ENCODE results near the gene APOC4. TPM values are rescaled to one million over a fixed set of nuclear protein-coding genes. Genes with fewer than 3 reads are reported as not detected.

APOC4 gene
- total RNA-seq, 1 experiment from 2014 or later = not detected

GRCh38 chr19:44893332-44894051 lies 48.5 kb upstream of the APOC4 start:
- ChIA-PET POLR2A (interaction anchor here (1.0 kb wide), 1 partner anchor 86 kb away, joined by 3 read pairs; no protein-coding TSS in a partner anchor), CTCF (interaction anchor here (1.1 kb wide), 1 partner anchor 170 kb away, joined by 3 read pairs; no protein-coding TSS in a partner anchor)
- no peak overlapping the region for H3K27ac Mint-ChIP-seq
- no peak for ATAC-seq
- H3K9me3 Mint-ChIP-seq = no peaks in the 10 kb centered on the region
- H3K4me3 Mint-ChIP-seq = peak overlapping the region; percentile 93
- TF ChIP-seq PREB (CRISPR knock-in tag; IDR thresholded peaks at IDR 0.05; ENCODE audit: borderline replicate concordance) = no peak
- TF ChIP-seq USF2 (CRISPR knock-in tag; IDR thresholded peaks at IDR 0.05) = no peak
- H3K27me3 Mint-ChIP-seq (ENCODE audit: low read depth) = no peaks in the 10 kb centered on the region; the same call in 1 of the 2 replicates
- H3K36me3 Mint-ChIP-seq = peaks cover 58% of the 10 kb centered on the region
- H3K4me1 Mint-ChIP-seq = peaks cover 21% of the 10 kb centered on the region
- no peak for DNase-seq (ENCODE audit: low spot score)

DNA sequence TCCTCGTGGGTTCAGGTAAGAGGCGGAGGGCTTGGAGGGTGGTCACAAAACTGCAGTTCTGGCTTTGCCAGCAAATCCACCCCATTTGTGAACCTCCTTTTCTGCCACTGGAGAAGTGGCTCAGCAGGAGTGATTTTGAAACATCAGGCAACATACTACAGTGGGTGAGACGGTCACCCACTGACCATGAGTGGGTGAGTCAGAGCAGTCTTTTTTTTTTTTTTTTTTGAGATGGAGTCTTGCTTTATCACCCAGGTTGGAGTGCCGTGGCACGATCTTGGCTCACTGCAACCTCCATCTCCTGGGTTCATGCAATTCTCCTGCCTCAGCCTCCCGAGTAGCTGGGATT lies 48.0 kb upstream of the APOC4 start:
- H3K4me1 Mint-ChIP-seq = peaks cover 20% of the 10 kb centered on the region
- ATAC-seq = no peak
- no peaks in the 10 kb centered on the region for H3K9me3 Mint-ChIP-seq
- DNase-seq (ENCODE audit: low spot score) = no peak
- ChIA-PET POLR2A (no interaction called here), CTCF (interaction anchor here (0.7 to 2.1 kb wide), 2 partner anchors 9 to 170 kb away, joined by 6 to 7 read pairs; no protein-coding TSS in a partner anchor)
- H3K4me3 Mint-ChIP-seq = no peak overlapping the region
- H3K27ac Mint-ChIP-seq = no peak overlapping the region
- no peaks in the 10 kb centered on the region; the same call in 1 of the 2 replicates for H3K27me3 Mint-ChIP-seq (ENCODE audit: low read depth)
- TF ChIP-seq PREB (CRISPR knock-in tag; IDR thresholded peaks at IDR 0.05; ENCODE audit: borderline replicate concordance) = no peak
- TF ChIP-seq NFYB (CRISPR knock-in tag; conservative IDR thresholded peaks at IDR 0.05; ENCODE audit: low read depth) = no peak
- H3K36me3 Mint-ChIP-seq = peaks cover 58% of the 10 kb centered on the region

- Mint-ChIP-seq H3K9me3 (no peaks in the 10 kb centered on the region), H3K4me3 (no peak overlapping the region), H3K27ac (peak overlapping the region; percentile 58; the same call in 1 of the 2 replicates), H3K36me3 (peaks cover 60% of the 10 kb centered on the region), H3K4me1 (peaks cover 18% of the 10 kb centered on the region), H3K27me3 (ENCODE audit: low read depth) (no peaks in the 10 kb centered on the region)
- CTCF ChIA-PET = interaction anchor here (1.0 to 2.1 kb wide), 2 partner anchors 8 to 46 kb away, joined by 3 to 7 read pairs; no protein-coding TSS in a partner anchor
- no peak for DNase-seq (ENCODE audit: low spot score)
- ATAC-seq = no peak
- POLR2A ChIA-PET = no interaction called here
- TF ChIP-seq, protein P1, sequence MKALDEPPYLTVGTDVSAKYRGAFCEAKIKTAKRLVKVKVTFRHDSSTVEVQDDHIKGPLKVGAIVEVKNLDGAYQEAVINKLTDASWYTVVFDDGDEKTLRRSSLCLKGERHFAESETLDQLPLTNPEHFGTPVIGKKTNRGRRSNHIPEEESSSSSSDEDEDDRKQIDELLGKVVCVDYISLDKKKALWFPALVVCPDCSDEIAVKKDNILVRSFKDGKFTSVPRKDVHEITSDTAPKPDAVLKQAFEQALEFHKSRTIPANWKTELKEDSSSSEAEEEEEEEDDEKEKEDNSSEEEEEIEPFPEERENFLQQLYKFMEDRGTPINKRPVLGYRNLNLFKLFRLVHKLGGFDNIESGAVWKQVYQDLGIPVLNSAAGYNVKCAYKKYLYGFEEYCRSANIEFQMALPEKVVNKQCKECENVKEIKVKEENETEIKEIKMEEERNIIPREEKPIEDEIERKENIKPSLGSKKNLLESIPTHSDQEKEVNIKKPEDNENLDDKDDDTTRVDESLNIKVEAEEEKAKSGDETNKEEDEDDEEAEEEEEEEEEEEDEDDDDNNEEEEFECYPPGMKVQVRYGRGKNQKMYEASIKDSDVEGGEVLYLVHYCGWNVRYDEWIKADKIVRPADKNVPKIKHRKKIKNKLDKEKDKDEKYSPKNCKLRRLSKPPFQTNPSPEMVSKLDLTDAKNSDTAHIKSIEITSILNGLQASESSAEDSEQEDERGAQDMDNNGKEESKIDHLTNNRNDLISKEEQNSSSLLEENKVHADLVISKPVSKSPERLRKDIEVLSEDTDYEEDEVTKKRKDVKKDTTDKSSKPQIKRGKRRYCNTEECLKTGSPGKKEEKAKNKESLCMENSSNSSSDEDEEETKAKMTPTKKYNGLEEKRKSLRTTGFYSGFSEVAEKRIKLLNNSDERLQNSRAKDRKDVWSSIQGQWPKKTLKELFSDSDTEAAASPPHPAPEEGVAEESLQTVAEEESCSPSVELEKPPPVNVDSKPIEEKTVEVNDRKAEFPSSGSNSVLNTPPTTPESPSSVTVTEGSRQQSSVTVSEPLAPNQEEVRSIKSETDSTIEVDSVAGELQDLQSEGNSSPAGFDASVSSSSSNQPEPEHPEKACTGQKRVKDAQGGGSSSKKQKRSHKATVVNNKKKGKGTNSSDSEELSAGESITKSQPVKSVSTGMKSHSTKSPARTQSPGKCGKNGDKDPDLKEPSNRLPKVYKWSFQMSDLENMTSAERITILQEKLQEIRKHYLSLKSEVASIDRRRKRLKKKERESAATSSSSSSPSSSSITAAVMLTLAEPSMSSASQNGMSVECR (CRISPR knock-in tag; IDR thresholded peaks at IDR 0.05; ENCODE audit: borderline replicate concordance) = no peak
- TF ChIP-seq ERG (CRISPR knock-in tag; IDR thresholded peaks at IDR 0.05) (no peak), ZMAT4 (CRISPR knock-in tag; IDR thresholded peaks at IDR 0.05) (no peak), NFE2L1 (CRISPR knock-in tag; IDR thresholded peaks at IDR 0.05) (no peak), NR3C1 (CRISPR knock-in tag; conservative IDR thresholded peaks at IDR 0.05; ENCODE audit: low read depth) (no peak), ZNF263 (CRISPR knock-in tag; IDR thresholded peaks at IDR 0.05; ENCODE audit: low read depth) (no peak), MXD4 (CRISPR knock-in tag; IDR thresholded peaks at IDR 0.05; ENCODE audit: borderline replicate concordance) (no peak), ZNF121 (CRISPR knock-in tag; IDR thresholded peaks at IDR 0.05) (no peak), ZNF232 (CRISPR knock-in tag; IDR thresholded peaks at IDR 0.05) (no peak), ESRRA (CRISPR knock-in tag; IDR thresholded peaks at IDR 0.05; ENCODE audit: borderline replicate concordance) (no peak), PRRX2 (CRISPR knock-in tag; IDR thresholded peaks at IDR 0.05) (no peak)
- TF ChIP-seq, protein P2, sequence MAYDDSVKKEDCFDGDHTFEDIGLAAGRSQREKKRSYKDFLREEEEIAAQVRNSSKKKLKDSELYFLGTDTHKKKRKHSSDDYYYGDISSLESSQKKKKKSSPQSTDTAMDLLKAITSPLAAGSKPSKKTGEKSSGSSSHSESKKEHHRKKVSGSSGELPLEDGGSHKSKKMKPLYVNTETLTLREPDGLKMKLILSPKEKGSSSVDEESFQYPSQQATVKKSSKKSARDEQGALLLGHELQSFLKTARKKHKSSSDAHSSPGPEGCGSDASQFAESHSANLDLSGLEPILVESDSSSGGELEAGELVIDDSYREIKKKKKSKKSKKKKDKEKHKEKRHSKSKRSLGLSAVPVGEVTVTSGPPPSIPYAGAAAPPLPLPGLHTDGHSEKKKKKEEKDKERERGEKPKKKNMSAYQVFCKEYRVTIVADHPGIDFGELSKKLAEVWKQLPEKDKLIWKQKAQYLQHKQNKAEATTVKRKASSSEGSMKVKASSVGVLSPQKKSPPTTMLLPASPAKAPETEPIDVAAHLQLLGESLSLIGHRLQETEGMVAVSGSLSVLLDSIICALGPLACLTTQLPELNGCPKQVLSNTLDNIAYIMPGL (CRISPR knock-in tag; IDR thresholded peaks at IDR 0.05) = no peak
- TF ChIP-seq, protein P3, sequence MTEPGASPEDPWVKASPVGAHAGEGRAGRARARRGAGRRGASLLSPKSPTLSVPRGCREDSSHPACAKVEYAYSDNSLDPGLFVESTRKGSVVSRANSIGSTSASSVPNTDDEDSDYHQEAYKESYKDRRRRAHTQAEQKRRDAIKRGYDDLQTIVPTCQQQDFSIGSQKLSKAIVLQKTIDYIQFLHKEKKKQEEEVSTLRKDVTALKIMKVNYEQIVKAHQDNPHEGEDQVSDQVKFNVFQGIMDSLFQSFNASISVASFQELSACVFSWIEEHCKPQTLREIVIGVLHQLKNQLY (CRISPR knock-in tag; IDR thresholded peaks at IDR 0.05) = no peak
- TF ChIP-seq, protein P4, sequence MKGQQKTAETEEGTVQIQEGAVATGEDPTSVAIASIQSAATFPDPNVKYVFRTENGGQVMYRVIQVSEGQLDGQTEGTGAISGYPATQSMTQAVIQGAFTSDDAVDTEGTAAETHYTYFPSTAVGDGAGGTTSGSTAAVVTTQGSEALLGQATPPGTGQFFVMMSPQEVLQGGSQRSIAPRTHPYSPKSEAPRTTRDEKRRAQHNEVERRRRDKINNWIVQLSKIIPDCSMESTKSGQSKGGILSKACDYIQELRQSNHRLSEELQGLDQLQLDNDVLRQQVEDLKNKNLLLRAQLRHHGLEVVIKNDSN (CRISPR knock-in tag; IDR thresholded peaks at IDR 0.05) = no peak
Measured at GRCh38 chr19:44894946-44895345, 47.1 kb upstream of the APOC4 start.
